Activated gamma-delta T cell (primary cell): ENCODE data around the gene TBCC.

Source experiments
- DNase-seq: peaks from one replicate; lab custom pipeline; 2025; lab: John Stamatoyannopoulos, UW

TBCC gene

GRCh38 chr6:42696526-42697267 lies 49.2 kb downstream of the TBCC start:
- DNase-seq, result no peak

DNA sequence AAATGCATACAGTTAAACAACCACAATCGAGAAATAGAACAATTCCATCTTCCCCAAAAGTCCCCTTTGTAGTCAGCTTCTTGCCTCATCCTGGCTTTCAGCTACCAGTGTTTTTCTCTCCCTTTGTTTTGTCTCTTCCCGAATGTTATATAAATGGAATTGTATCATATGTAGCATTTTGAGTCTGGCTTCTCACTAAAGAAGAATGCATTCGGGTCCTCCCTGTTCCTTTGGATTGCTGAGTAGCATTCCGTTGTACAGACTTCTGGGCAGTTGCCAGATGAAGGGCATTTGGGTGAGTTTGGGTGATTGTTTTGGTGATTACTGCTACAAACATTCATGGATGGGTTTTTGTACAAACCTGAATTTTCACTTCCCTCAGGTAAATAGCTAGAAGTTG lies 51.3 kb downstream of the TBCC start:
- no peak for DNase-seq
